K562 (cell line): ENCODE data around the gene LILRA6. TPM values are rescaled to one million over a fixed set of nuclear protein-coding genes. Genes with fewer than 3 reads are reported as not detected.
A peak's percentile ranks its signal among the peaks of the same experiment; 100 is the strongest.

Experiments
- ARID1B ChIP-seq: fragments of 450-650 bp; IDR thresholded peaks from 2 replicates; pipeline ENCODE4 v1.6.1; 2016; ENCODE audit warnings: antibody characterized with exemption, mild to moderate bottlenecking, inconsistent platforms
- ASH1L ChIP-seq: fragments of 450-650 bp; IDR thresholded peaks from 2 replicates; pipeline ENCODE4 v1.6.1; 2018; ENCODE audit warnings: borderline replicate concordance, mild to moderate bottlenecking, low read depth; ENCODE audit not compliant: partially characterized antibody
- CBX1 ChIP-seq: sonication (generic); IDR thresholded peaks from 2 replicates; pipeline ENCODE4 v1.6.1; 2016; ENCODE audit warnings: antibody characterized with exemption, low read depth, mild to moderate bottlenecking
- CXXC5 ChIP-seq: fragments of 250-450 bp; sonication (Bioruptor Pico); IDR thresholded peaks from 2 replicates; pipeline ENCODE4 v1.8.0; 2022; ENCODE audit warnings: inconsistent platforms, mild to moderate bottlenecking, moderate library complexity
- ILF3 ChIP-seq: fragments of 450-650 bp; IDR thresholded peaks from 2 replicates; pipeline ENCODE4 v1.6.1; 2018; ENCODE audit warnings: antibody characterized with exemption, mild to moderate bottlenecking, moderate library complexity, borderline replicate concordance
- ILK ChIP-seq: fragments of 450-650 bp; IDR thresholded peaks from 2 replicates; pipeline ENCODE4 v1.6.1; 2016; ENCODE audit warnings: missing genetic modification characterization, low read depth, mild to moderate bottlenecking, missing compliant biosample characterization, moderate library complexity, borderline replicate concordance
- KLF13 ChIP-seq: fragments of 450-650 bp; IDR thresholded peaks from 2 replicates; pipeline ENCODE4 v1.6.1; 2016; ENCODE audit warnings: missing genetic modification characterization, low read depth, mild to moderate bottlenecking, missing compliant biosample characterization, moderate library complexity, borderline replicate concordance
- MECOM ChIP-seq: fragments of 250-450 bp; sonication (Bioruptor Pico); IDR thresholded peaks from 2 replicates; pipeline ENCODE4 v1.8.0; 2022; ENCODE audit warnings: inconsistent platforms
- MTA1 ChIP-seq: fragments of 450-650 bp; IDR thresholded peaks from 2 replicates; pipeline ENCODE4 v1.6.1; 2017; ENCODE audit warnings: borderline replicate concordance
- NFE2L1 ChIP-seq: fragments of 450-650 bp; IDR thresholded peaks from 2 replicates; pipeline ENCODE4 v1.6.1; 2016; ENCODE audit warnings: missing genetic modification characterization, low read depth, mild to moderate bottlenecking, missing compliant biosample characterization, moderate library complexity, borderline replicate concordance
- PHB ChIP-seq: fragments of 250-450 bp; sonication (Bioruptor Pico); IDR thresholded peaks from 2 replicates; pipeline ENCODE4 v1.5.0; 2021
- RUNX1 ChIP-seq: sonication (generic); IDR thresholded peaks from 2 replicates; pipeline ENCODE4 v1.6.1; 2016; ENCODE audit warnings: antibody characterized with exemption, low read depth
- TBL1XR1 ChIP-seq, 2 experiments: IDR thresholded peaks; 2 replicates each; pipeline ENCODE4 v1.6.1; 2012; ENCODE audit warnings: improper control_type of control experiment in 2 of 2, low read length in 2 of 2, mild to moderate bottlenecking in 1 of 2
- TBP ChIP-seq: optimal IDR thresholded peaks from 2 replicates; pipeline ENCODE3; 2011; ENCODE audit warnings: low read depth, low read length, improper control_type of control experiment
- ZFPM2 ChIP-seq: fragments of 250-450 bp; sonication (Bioruptor Pico); IDR thresholded peaks from 2 replicates; pipeline ENCODE4 v1.5.1; 2022; ENCODE audit warnings: mild to moderate bottlenecking
- polyA plus RNA-seq, 8 experiments: library from polyadenylated mRNA; depleted of rRNA in 4 of 8; stranded (reverse) in 5 of 8; unstranded in 3 of 8; fragments of >200 nt; fragmentation: Nextera tagmentation in 2 of 8; fragmentation: Illumina TruSeq in 1 of 8; extraction: Ambion mirVana in 2 of 8; extraction: Trizol in 1 of 8; gene quantifications; 2 replicates each; pipeline versions ENCODE4 v1.2.1 to v1.2.3, GENCODE V29; 2011 to 2014; ENCODE audit warnings: inconsistent platforms in 1 of 8, missing spikeins in 1 of 8
- total RNA-seq, 7 experiments: library from RNA; depleted of rRNA in 6 of 7; stranded (reverse); fragments of >200 nt in 6 of 7; fragmentation: Illumina TruSeq in 2 of 7; extraction: Trizol in 2 of 7; gene quantifications; 2 replicates each; pipeline versions ENCODE4 v1.2.1 to v1.2.3, GENCODE V29; 2011 to 2021; ENCODE audit warnings: low replicate concordance in 1 of 7
- TF ChIP-seq, protein P1 (sequence below): fragments of 450-650 bp; formaldehyde crosslinking; IDR thresholded peaks from 2 replicates; pipeline ENCODE4 v1.4.0; 2022; ENCODE audit warnings: mild to moderate bottlenecking, moderate library complexity
- TF ChIP-seq, protein P2 (sequence below): fragments of 250-450 bp; sonication (Bioruptor Pico); IDR thresholded peaks from 2 replicates; pipeline ENCODE4 v1.5.0; 2021
- TF ChIP-seq, protein P3 (sequence below): fragments of 450-650 bp; formaldehyde crosslinking; IDR thresholded peaks from 2 replicates; pipeline ENCODE4 v1.4.0; 2020; ENCODE audit warnings: mild to moderate bottlenecking, moderate library complexity
- TF ChIP-seq, protein P4 (sequence below): sonication (generic); formaldehyde crosslinking; IDR thresholded peaks from 2 replicates; pipeline ENCODE4 v1.8.1; 2023; ENCODE audit warnings: mild to moderate bottlenecking, missing genetic modification reagents
- TF ChIP-seq, protein P5 (sequence below): fragments of 450-650 bp; IDR thresholded peaks from 2 replicates; pipeline ENCODE4 v1.6.1; 2018; ENCODE audit not compliant: partially characterized antibody

Gene LILRA6
- total and polyA plus RNA-seq, 9 of the 15 experiments (the other 6 are each of a cell fraction or from before 2014, with no cell fraction given): 0.03 TPM; not detected in 8

DNA sequence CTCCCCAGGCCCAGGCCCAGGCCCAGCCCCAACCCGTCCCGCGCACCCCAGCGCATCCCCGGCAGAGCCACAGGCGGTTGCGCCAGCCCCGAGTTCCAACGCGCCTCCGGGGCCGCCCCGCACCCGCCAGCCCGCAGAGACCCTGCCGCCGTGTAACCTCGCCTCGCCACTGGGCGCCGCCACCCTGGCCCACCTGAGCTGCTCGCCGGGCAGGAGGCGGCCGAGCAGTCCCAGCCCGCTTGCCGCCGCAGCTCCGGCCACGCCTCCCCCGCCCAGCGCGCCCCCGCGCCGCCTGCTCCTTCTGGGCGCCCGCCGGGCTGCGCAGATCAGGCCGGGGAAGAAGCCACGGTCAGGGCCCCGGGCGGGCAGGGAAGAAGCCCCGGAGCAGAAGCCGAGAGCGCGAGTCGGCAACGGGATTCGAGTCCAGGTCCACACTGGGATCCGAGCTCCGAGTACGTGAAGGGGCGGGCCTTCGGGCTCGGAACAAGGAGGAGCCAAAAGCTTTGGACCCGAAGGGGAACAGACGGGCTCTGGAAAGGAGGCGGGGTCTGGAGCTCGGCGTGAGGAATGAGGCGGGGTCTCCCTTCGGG lies 53.4 kb downstream of the LILRA6 start, which contains the start of gene MBOAT7 (continued):
- TF ChIP-seq, protein P1, sequence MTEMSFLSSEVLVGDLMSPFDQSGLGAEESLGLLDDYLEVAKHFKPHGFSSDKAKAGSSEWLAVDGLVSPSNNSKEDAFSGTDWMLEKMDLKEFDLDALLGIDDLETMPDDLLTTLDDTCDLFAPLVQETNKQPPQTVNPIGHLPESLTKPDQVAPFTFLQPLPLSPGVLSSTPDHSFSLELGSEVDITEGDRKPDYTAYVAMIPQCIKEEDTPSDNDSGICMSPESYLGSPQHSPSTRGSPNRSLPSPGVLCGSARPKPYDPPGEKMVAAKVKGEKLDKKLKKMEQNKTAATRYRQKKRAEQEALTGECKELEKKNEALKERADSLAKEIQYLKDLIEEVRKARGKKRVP (CRISPR knock-in tag): no peak
- TF ChIP-seq RUNX1 (no peak), ZFPM2 (0 out of 2 replicates have a peak, but pooled peaks have one; percentile 26), ARID1B (no peak), MECOM (CRISPR knock-in tag) (no peak), PHB (no peak), NFE2L1 (tag) (no peak), ASH1L (no peak), KLF13 (peak; percentile 93), TBL1XR1 (IDR thresholded peaks at IDR 0.05; ENCODE audit: low read length in 2 of 2) (no peak; a peak in 1 of 4 replicates), MTA1 (no peak), ILK (tag) (no peak), CBX1 (no peak), ILF3 (no peak), TBP (peak; percentile 65), CXXC5 (peak; percentile 79)
- TF ChIP-seq, protein P2, sequence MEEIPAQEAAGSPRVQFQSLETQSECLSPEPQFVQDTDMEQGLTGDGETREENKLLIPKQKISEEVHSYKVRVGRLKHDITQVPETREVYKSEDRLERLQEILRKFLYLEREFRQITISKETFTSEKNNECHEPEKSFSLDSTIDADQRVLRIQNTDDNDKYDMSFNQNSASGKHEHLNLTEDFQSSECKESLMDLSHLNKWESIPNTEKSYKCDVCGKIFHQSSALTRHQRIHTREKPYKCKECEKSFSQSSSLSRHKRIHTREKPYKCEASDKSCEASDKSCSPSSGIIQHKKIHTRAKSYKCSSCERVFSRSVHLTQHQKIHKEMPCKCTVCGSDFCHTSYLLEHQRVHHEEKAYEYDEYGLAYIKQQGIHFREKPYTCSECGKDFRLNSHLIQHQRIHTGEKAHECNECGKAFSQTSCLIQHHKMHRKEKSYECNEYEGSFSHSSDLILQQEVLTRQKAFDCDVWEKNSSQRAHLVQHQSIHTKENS (CRISPR knock-in tag): no peak
- TF ChIP-seq, protein P3, sequence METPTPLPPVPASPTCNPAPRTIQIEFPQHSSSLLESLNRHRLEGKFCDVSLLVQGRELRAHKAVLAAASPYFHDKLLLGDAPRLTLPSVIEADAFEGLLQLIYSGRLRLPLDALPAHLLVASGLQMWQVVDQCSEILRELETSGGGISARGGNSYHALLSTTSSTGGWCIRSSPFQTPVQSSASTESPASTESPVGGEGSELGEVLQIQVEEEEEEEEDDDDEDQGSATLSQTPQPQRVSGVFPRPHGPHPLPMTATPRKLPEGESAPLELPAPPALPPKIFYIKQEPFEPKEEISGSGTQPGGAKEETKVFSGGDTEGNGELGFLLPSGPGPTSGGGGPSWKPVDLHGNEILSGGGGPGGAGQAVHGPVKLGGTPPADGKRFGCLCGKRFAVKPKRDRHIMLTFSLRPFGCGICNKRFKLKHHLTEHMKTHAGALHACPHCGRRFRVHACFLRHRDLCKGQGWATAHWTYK (CRISPR knock-in tag): peak; percentile 50; the same call in 1 of the 2 replicates
- TF ChIP-seq, protein P4, sequence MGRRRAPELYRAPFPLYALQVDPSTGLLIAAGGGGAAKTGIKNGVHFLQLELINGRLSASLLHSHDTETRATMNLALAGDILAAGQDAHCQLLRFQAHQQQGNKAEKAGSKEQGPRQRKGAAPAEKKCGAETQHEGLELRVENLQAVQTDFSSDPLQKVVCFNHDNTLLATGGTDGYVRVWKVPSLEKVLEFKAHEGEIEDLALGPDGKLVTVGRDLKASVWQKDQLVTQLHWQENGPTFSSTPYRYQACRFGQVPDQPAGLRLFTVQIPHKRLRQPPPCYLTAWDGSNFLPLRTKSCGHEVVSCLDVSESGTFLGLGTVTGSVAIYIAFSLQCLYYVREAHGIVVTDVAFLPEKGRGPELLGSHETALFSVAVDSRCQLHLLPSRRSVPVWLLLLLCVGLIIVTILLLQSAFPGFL (CRISPR knock-in tag): no peak
- TF ChIP-seq, protein P5, sequence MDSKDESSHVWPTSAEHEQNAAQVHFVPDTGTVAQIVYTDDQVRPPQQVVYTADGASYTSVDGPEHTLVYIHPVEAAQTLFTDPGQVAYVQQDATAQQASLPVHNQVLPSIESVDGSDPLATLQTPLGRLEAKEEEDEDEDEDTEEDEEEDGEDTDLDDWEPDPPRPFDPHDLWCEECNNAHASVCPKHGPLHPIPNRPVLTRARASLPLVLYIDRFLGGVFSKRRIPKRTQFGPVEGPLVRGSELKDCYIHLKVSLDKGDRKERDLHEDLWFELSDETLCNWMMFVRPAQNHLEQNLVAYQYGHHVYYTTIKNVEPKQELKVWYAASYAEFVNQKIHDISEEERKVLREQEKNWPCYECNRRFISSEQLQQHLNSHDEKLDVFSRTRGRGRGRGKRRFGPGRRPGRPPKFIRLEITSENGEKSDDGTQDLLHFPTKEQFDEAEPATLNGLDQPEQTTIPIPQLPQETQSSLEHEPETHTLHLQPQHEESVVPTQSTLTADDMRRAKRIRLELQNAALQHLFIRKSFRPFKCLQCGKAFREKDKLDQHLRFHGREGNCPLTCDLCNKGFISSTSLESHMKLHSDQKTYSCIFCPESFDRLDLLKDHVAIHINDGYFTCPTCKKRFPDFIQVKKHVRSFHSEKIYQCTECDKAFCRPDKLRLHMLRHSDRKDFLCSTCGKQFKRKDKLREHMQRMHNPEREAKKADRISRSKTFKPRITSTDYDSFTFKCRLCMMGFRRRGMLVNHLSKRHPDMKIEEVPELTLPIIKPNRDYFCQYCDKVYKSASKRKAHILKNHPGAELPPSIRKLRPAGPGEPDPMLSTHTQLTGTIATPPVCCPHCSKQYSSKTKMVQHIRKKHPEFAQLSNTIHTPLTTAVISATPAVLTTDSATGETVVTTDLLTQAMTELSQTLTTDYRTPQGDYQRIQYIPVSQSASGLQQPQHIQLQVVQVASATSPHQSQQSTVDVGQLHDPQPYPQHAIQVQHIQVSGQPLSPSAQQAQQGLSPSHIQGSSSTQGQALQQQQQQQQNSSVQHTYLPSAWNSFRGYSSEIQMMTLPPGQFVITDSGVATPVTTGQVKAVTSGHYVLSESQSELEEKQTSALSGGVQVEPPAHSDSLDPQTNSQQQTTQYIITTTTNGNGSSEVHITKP: peak; percentile 69
